Panc1 (cell line): ENCODE results near the gene TLE1. TPM values are rescaled to one million over a fixed set of nuclear protein-coding genes. Genes with fewer than 3 reads are reported as not detected.

Source experiments
- ATAC-seq: fragments of 200-7000 bp; cut with Tn5 transposase; 2 replicates; pipeline ENCODE4 v1.9.1; 2020; ENCODE audit warnings: mild to moderate bottlenecking, moderate library complexity
- BruUV-seq: library from RNA; stranded (reverse); fragments of 400-500 nt; replicated peaks from 2 replicates; lab custom pipeline; 2021; lab: Mats Ljungman, UMichigan
- CTCF ChIA-PET: fragments of 300-600 bp; sonication (Branson Sonifier 250); formaldehyde crosslinking; loops from one replicate; lab custom pipeline; 2022; ENCODE audit warnings: antibody characterized with exemption; lab: Charles Lee
- POLR2A ChIA-PET: fragments of 300-600 bp; sonication (Branson Sonifier 250); formaldehyde crosslinking; loops from one replicate; lab custom pipeline; 2022; ENCODE audit warnings: antibody characterized with exemption; lab: Charles Lee
- DNase-seq: peaks from one replicate; pipeline ENCODE4 v3.0.0-alpha.2; 2010; ENCODE audit warnings: low read depth, low spot score
- H3K27ac ChIP-seq: 2 replicates; pipeline ENCODE4 v1.5.1; 2011; ENCODE audit warnings: mild to moderate bottlenecking, low read length, inconsistent platforms
- H3K27me3 ChIP-seq: fragments of 200-500 bp; sonication (Bioruptor generic); 2 replicates; pipeline ENCODE4 v1.6.0; 2014; ENCODE audit warnings: low read length, inconsistent platforms; ENCODE audit not compliant: control insufficient read depth, insufficient read depth
- H3K36me3 ChIP-seq: fragments of 200-500 bp; sonication (Bioruptor generic); 2 replicates; pipeline ENCODE4 v1.5.1; 2014; ENCODE audit warnings: inconsistent platforms, mild to moderate bottlenecking, low read length, moderate library complexity; ENCODE audit not compliant: control insufficient read depth, insufficient read depth
- H3K4me1 ChIP-seq: 2 replicates; pipeline ENCODE4 v1.5.1; 2011; ENCODE audit warnings: inconsistent platforms, mild to moderate bottlenecking, low read length, moderate library complexity; ENCODE audit not compliant: control insufficient read depth, insufficient read depth
- H3K4me3 ChIP-seq, 2 experiments: 2 replicates each; pipeline ENCODE4 v1.5.1; 2011 to 2012; ENCODE audit warnings: low read depth in 2 of 2, low read length in 2 of 2, mild to moderate bottlenecking in 2 of 2, inconsistent platforms in 1 of 2, moderate library complexity in 1 of 2
- H3K9me3 ChIP-seq: fragments of 200-500 bp; sonication (Bioruptor generic); 2 replicates; pipeline ENCODE4 v1.5.1; 2014; ENCODE audit warnings: low read depth, mild to moderate bottlenecking, inconsistent platforms, low read length, moderate library complexity; ENCODE audit not compliant: control insufficient read depth, insufficient read depth
- POLR2AphosphoS5 ChIP-seq: IDR thresholded peaks from 2 replicates; pipeline ENCODE4 v1.6.1; 2012; ENCODE audit warnings: mild to moderate bottlenecking, low read depth, low read length, moderate library complexity
- SIN3A ChIP-seq: IDR thresholded peaks from 2 replicates; pipeline ENCODE4 v1.6.1; 2012; ENCODE audit warnings: low read depth, mild to moderate bottlenecking, low read length, moderate library complexity, borderline replicate concordance; ENCODE audit not compliant: insufficient read depth
- TCF7L2 ChIP-seq: IDR thresholded peaks from 2 replicates; pipeline ENCODE4 v1.6.1; 2011; ENCODE audit warnings: mild to moderate bottlenecking, low read depth, low read length, inconsistent platforms
- in situ Hi-C: cut with HindIII; loops from 2 replicates; pipeline ENCODE4 v1.10.0; 2016; ENCODE audit warnings: low sequenced_read_pairs, low pct_unique_long_range_greater_than_20kb
- intact Hi-C: fragments of 100-400 bp; cut with micrococcal nuclease; formaldehyde crosslinking; loops from one replicate; pipeline ENCODE4 v1.10.0; 2022; ENCODE audit not compliant: unreplicated experiment
- total RNA-seq: library from RNA; stranded (reverse); gene quantifications from one replicate; pipeline ENCODE4 v1.2.1, GENCODE V29; 2021; ENCODE audit not compliant: unreplicated experiment
- TF ChIP-seq, protein P1 (sequence below), 2 experiments: IDR thresholded peaks; 2 replicates each; pipeline ENCODE4 v1.6.1; 2011 to 2012; ENCODE audit warnings: low read depth in 2 of 2, control low read depth in 1 of 2, low read length in 1 of 2, mild to moderate bottlenecking in 1 of 2, moderate library complexity in 1 of 2; ENCODE audit not compliant: insufficient read depth in 1 of 2
- TF ChIP-seq, protein P2 (sequence below): fragments of 450-650 bp; IDR thresholded peaks from 2 replicates; pipeline ENCODE4 v1.5.1; 2017; ENCODE audit warnings: mild to moderate bottlenecking

Gene TLE1
- total RNA-seq, 1 experiment from 2014 or later: 12.9 TPM

DNA sequence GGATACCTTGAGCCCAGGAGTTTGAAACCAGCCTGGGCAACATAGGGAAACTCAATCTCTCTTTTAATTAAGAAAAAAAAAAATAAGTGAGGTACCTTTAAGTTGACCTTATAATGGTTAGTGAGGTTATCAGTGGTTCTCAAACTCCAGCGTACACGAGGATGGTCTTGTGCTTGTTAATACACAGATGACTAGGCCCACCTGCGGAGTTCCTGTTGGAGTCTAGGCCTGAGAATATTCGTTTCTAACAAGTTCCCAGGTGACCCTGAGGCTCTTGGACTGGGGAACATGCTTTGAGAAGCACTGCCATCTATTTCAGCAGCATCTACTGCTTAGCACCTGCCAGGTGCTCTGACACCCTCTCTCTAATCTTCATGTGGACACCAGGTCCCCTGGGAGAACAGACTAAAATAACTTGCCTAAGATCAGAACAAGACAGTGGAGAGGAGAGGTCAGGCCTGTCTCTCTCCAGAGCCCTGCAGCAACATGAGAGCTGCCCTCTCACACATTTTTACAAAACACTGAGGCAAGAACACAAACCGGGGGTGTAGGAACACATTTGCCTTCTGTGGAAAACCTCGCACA is 24.6 kb downstream of the TLE1 start:
- H3K36me3 ChIP-seq: no peaks in the 10 kb centered on the region
- ATAC-seq: no peak
- BruUV-seq: no TSS peak
- DNase-seq: no peak
- H3K9me3 ChIP-seq: no peaks in the 10 kb centered on the region
- H3K27ac ChIP-seq: no peak overlapping the region
- no peaks in the 10 kb centered on the region for H3K4me1 ChIP-seq
- ChIA-PET CTCF (no interaction called here), POLR2A (interaction anchor here (0.7 kb wide), 1 partner anchor 182 kb away, joined by 4 read pairs; no protein-coding TSS in a partner anchor)
- intact Hi-C loops: no loop called here
- no peaks in the 10 kb centered on the region for H3K27me3 ChIP-seq
- H3K4me3 ChIP-seq: no peak overlapping the region
- no peak for TF ChIP-seq SIN3A
- TF ChIP-seq, protein P1, sequence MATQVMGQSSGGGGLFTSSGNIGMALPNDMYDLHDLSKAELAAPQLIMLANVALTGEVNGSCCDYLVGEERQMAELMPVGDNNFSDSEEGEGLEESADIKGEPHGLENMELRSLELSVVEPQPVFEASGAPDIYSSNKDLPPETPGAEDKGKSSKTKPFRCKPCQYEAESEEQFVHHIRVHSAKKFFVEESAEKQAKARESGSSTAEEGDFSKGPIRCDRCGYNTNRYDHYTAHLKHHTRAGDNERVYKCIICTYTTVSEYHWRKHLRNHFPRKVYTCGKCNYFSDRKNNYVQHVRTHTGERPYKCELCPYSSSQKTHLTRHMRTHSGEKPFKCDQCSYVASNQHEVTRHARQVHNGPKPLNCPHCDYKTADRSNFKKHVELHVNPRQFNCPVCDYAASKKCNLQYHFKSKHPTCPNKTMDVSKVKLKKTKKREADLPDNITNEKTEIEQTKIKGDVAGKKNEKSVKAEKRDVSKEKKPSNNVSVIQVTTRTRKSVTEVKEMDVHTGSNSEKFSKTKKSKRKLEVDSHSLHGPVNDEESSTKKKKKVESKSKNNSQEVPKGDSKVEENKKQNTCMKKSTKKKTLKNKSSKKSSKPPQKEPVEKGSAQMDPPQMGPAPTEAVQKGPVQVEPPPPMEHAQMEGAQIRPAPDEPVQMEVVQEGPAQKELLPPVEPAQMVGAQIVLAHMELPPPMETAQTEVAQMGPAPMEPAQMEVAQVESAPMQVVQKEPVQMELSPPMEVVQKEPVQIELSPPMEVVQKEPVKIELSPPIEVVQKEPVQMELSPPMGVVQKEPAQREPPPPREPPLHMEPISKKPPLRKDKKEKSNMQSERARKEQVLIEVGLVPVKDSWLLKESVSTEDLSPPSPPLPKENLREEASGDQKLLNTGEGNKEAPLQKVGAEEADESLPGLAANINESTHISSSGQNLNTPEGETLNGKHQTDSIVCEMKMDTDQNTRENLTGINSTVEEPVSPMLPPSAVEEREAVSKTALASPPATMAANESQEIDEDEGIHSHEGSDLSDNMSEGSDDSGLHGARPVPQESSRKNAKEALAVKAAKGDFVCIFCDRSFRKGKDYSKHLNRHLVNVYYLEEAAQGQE (IDR thresholded peaks at IDR 0.05; ENCODE audit: insufficient read depth in 1 of 2, low read depth in 2 of 2, low read length in 1 of 2): no peak
- TF ChIP-seq POLR2AphosphoS5: no peak
- no peak for TF ChIP-seq TCF7L2
- TF ChIP-seq, protein P2, sequence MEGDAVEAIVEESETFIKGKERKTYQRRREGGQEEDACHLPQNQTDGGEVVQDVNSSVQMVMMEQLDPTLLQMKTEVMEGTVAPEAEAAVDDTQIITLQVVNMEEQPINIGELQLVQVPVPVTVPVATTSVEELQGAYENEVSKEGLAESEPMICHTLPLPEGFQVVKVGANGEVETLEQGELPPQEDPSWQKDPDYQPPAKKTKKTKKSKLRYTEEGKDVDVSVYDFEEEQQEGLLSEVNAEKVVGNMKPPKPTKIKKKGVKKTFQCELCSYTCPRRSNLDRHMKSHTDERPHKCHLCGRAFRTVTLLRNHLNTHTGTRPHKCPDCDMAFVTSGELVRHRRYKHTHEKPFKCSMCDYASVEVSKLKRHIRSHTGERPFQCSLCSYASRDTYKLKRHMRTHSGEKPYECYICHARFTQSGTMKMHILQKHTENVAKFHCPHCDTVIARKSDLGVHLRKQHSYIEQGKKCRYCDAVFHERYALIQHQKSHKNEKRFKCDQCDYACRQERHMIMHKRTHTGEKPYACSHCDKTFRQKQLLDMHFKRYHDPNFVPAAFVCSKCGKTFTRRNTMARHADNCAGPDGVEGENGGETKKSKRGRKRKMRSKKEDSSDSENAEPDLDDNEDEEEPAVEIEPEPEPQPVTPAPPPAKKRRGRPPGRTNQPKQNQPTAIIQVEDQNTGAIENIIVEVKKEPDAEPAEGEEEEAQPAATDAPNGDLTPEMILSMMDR: no peak
- in situ Hi-C loops: no loop called here

DNA sequence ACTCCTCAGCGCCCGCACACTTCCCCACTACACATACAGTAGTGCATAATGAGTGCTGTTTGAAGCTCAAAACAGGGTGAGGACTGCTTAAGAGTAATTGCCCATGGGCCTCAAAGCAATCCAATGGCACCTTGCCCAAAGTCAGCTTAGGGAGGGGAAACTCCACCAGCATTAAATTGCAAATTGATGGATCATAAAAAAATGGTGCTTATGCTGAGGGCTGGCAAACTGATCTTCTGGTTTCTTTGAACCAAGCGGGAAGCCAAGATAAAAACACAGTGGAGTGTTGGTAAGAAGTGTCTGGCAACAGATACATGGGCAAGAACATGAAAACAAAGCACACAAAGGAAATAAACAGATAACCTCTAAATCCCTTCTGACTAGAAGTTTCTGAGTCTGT is 28.0 kb downstream of the TLE1 start:
- intact Hi-C loops (no loop called here), in situ Hi-C loops (no loop called here)
- Histone ChIP-seq H3K27ac (no peak overlapping the region), H3K9me3 (no peaks in the 10 kb centered on the region), H3K4me3 (no peak overlapping the region), H3K36me3 (no peaks in the 10 kb centered on the region), H3K27me3 (no peaks in the 10 kb centered on the region), H3K4me1 (no peaks in the 10 kb centered on the region)
- no peak for DNase-seq
- ChIA-PET CTCF (no interaction called here), POLR2A (no interaction called here)
- TF ChIP-seq TCF7L2 (no peak), POLR2AphosphoS5 (no peak)
- TF ChIP-seq, protein P2: no peak
- BruUV-seq: no TSS peak
- ATAC-seq: no peak
